HG02623 (cell line): Measurements from ENCODE around the gene DUSP16.

Experiments used
- ATAC-seq: cut with Tn5 transposase; IDR thresholded peaks from one replicate; pipeline ENCODE4 v1.9.1; 2021; ENCODE audit warnings: moderate library complexity; ENCODE audit not compliant: unreplicated experiment

The DUSP16 gene

DNA sequence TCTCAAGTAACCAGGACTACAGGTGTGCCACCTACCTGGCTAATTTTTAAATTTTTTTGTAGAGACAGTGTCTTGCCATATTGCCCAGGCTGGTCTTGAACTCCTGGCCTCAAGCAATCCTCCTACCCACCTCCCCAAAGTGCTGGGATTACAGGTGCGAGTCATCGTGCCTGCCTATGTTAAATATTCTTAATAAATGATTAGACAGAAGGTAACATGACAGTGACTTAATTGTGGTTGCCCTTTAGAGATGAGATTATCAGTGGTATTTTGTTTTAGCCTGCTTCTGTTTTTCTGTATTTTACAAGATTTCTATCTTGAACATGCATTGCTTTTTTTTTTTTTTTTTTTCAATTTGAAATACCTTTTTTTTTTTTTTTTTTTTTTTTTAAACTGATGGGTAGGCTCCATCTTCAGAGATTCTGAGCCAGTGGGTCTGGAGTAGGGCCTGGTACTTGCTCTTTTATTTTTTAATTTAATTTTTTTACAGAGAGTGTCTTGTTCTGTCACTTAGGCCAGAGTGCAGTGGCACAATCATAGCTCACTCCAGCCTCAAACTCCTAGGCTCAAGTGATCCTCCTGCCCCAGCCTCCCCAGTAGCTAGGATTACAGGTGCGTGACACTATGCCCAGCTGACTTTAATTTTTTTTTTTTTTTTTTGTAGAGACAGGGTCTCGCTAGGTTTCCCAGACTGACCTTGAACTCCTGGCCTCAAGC lies 117.3 kb downstream of the DUSP16 start:
- no peak for ATAC-seq

DNA sequence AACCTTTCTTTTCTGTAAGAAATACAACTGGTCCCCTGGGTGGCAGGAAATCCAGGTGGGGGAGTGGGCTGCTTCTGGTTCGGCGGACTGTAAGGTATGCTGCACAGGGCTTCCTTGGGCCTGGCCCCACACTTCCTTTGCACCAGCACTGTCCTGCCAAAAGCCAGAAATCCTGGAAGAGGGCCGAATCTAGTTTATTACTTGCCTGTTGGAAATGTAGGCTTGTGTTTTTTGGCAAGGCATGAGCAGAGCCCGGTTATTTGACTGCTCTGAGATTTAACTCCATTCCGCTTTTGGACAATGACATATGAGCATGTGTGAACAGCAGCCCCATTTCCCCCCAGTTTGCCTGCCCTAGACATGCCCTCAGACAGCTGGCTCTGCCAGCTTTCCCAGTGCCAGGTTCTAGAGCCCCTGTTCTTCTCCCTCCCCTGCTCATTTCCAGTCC lies 119.2 kb downstream of the DUSP16 start:
- ATAC-seq: no peak

DNA sequence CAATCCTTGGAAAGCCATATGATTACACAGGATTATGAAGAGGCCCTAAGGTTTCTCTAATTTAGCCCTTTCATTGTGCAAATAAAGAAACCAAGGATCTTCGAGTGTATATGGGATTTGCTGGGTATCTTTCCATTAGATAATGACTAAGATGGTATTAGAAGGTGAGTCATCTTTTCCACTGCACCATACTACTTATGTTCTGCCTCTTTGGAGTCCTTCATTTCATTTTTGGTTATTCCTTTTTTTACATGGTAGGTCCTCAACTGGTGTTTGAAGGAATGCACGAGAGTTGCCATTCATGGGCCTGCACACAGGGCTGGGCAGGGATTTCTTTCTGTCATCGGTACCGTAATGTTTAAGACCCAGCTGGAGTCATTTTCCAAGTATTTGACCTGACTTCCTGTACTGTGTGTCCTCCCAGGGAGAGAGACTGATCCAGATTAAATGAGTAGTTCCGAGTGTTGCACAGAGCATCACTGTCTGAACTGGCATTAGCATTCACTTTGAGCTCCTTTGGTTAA lies 120.1 kb downstream of the DUSP16 start:
- no peak for ATAC-seq

DNA sequence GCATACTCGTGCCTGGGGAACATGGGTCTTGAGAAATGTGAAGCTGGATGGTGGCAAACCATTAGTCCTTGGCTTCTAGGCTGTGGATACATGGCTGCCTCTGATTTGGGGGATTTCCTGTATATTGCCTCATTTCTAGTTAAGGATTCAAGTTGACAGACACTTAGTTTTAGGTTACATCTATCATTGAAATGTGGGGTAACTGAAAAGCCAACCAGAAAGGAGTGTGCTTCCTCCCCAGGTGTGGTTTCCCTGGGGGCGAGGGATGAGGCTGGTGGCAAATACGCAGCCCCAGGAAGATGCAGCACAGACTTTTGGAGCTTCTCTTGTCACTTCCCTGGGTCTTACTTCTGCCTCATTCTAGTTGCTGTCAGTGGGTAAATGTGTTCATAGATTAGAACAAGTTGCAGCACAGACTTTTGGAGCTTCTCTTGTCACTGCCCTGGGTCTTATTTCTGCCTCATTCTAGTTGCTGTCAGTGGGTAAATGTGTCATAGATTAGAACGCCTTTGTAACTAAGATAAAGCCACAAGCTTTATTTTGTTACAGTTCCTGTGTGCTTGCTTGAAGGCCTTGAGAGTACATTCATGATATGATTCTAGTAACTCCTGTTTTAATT lies 120.7 kb downstream of the DUSP16 start:
- no peak for ATAC-seq

DNA sequence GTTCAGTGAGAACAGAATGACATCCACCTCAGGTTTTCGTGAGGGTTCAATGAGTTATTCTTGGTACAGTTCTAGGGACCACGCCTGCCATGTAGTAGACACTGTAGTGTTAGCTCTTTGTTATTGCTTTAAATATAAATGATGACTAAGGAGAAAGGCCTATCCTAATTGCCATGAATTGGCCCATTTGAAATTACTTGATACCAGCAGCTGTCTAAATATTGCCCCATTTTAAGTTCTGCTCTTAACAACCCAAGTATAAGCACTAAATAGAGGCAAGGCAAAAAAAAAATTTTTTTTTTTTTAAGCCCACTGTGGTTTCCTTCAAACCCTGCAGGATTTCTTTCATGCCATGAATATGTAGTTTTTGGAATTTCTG lies 121.2 kb downstream of the DUSP16 start:
- ATAC-seq: no peak

DNA sequence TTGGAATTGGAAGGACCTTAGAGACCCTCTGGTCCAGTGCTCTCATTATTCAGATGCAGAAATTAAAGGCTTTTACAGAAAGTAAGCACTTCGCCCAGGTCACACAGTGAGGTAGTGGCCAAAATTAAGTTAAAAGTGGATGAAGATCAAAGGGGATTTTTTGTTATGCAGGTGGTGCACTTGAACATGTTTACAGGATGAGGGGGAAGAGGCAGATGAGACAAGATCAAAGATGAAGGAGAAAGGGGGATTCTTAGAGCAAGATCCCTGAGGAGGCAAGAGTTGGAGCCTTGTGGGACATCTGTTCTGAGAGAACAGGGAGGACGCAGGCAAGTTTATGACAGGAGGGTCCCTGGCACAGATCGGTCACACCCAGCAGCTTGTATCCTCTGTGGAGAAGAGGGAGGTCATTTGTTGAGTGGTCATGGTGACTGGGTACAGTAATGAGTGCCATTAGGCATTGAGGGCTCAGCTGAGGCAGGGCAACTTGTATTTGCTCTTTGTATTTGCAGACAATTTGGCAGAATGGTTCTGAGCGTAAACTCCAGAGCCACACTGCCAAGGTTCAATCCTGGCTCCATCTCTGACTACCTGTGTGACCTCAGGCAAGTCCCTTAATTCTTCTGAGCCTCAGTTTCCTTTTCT lies 121.8 kb downstream of the DUSP16 start:
- ATAC-seq: no peak

DNA sequence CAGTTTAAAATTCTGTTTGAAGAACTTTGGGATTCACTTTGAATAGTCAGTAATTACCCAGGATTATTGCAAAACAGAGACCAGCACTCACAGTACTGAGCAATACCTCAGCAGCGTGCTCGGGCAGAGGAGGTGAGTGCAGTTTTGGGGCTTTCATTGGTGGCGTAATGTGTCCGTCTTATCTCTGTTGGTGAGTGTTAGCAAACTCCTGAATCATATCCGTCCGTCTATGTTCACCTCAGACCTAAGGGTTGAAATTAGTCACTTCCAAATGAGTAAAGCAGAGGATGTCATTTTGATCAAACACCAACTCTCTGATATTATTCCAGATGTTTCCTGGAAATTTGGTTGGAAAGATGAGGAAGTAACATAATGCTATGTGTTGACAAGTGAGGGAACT lies 123.0 kb downstream of the DUSP16 start:
- ATAC-seq: no peak

DNA sequence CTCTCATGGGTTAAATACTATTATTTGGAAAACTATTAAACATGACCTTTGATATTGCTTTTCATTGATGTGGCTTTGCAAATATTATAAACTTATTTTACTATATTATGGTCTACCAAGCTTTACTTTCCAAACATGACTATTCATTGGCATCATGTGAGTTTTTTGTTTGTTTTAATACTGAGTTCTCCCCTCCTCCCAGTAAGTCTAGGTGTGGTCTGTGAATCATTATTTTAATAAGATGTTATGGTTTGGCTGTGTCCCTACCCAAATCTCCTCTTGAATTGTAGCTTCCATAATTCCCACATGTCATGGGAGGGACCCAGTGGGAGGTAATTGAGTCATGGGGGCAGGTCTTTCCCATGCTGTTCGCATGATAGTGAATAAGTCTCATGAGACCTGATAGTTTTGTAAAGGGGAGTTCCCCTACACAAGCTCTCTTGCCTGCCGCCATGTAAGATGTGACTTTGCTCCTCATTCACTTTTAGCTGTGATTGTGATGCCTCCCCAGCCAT lies 125.8 kb downstream of the DUSP16 start:
- no peak for ATAC-seq

DNA sequence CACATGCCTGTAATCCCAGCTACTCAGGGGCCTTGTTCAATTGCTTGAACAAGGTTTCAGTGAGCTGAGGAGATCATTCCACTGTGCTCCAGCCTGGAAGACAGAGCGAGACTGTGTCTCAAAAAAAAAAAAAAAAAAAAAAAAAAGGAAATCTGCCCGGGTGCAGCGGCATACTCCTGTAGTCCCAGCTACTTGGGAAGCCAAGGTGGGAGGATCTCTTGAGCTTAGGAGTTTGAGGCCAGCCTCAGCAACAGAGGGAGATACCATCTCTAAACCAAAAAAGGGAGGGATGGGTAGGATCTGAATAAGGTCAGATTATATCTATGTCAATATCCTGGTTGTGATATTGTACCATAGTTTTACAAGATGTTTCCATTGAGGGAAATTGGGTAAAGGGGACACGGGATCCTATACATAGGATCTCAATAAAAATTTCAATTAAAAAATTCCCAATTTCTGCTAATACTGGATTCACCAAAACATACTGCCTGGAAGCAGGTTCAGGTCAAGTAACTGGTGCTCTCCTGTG lies 129.4 kb downstream of the DUSP16 start:
- ATAC-seq: no peak

DNA sequence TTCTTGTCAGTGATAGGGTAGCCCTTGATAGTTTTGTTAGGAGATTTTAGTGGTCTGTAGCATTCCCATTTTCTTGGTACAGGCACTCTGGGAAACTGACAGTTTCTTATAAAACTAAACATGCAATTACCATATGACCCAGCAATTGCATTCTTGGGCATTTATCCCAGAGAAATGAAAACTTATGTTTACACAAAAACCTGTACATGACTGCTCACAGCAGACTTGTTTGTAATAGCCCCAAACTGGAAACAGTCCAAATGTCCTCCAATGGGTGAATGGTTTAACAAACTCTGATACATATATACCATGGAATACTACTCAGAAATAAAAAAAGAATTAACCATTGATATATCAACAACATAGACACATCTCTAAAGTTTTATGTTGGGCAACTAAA lies 130.3 kb downstream of the DUSP16 start:
- ATAC-seq: no peak

DNA sequence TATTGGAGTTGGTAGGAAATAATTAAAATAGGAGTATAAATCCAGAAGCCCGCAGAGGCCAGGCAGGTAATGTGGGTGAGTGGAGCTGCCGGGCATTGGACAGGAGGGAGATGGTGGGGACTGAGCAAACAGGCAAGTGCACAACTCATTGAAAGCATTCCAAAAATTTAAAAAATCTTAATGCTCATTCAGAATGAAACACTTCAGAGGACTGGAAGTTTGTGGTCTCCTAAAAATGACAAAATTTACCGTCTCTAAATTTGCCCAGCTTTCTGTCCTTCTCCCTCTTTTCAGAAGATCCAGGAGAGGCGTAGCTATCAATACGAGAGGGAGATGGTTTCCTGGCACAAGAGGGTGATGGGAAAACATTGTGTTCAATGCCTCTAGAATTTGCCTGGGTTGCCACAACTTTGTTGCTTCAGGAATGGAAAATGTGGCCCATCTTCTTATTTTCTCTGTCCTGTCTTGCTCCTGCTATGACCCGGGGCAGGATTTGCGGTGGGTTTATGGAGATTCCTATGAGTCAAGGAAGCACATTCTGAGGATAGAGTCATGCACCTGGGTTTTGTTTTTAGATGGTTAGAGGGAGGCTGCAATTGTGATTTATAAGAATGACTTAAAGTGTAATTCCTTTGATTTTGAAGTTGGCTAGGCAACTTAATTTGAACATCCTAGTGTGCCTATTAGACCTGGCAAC lies 133.6 kb downstream of the DUSP16 start:
- ATAC-seq: no peak

DNA sequence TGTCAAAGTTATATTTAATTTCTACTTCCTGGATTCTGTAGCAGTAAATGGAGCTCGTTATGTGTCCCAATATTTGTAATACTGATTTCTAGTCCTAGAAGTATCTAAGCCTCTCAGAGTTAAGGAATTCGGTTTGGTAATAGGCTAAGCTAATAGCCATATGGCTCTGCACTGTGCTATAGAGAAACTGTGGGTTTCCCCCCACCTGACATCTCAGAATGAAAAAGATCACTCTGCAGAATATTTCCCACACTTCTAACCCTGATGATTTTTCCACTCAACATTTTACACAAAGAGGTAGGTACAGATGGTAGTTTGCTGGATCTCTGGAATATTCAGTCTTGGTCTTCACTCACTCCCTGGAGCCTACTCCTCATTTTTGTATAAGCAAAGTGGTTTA lies 134.6 kb downstream of the DUSP16 start:
- no peak for ATAC-seq

DNA sequence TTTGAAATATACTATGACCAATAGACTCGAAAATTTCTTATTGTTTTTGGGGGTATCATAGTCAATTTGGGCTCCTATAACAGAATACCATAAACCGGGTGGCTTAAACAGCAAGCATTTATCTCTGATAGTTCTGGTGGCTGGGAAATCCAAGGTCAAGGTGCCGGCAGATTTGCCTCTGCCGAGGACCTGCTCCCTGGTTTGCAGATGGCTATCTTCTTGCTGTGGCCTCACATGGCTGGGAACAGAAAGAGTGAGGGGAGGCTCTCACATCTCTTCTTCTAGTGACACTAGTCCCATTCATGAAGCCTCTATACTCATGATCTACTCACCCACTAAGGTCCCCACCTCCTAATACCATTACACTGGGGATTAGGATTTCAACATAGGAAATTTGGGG lies 135.1 kb downstream of the DUSP16 start:
- no peak for ATAC-seq

DNA sequence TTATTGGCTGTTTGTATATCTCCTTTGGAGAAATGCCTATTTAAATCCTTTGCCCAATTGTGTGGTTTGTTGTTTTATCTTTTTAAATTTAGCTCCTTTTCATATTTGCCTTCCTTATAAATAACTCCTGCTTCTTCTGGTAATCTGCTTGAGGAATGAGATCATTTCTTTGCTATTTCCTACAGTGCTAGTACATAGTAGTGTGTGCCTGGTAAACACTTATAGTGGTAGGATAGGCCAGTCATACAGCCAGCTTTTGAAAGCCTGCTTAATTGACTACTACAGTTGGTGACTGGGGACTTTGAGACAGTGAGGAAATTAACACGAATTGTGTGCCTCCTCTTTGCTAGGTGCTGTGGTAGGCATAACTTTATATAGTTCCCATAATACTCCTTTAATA lies 137.0 kb downstream of the DUSP16 start:
- no peak for ATAC-seq

DNA sequence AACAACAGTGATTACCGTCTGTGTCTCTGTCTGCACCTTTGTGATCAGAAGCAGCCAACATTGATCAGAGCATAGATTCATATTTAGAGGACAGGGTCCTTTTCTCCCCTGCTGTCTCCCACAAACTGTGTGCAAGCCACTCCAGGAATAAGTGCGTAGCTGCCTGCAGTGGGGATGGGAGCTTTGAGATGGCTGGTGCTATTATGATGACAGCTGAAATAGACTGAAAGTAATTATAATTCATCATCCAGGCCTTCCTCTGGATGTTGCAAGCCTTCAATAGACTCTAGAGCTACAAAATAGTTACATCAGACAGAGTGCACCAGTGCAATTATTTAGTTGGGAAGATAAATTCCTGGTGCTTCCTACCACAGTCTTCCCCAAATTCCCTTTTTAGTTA lies 137.7 kb downstream of the DUSP16 start:
- ATAC-seq: no peak
